GM11168 (cell line): ENCODE data around the gene ERGIC2.
"Not testable (repeated sequence)": the region's sequence is repeated elsewhere in the genome, so short reads cannot be mapped to it uniquely, and the experiment has no call there.

Experiments used
- in situ Hi-C: fragments of 300-500 bp; cut with MboI; formaldehyde crosslinking; loops from one replicate; pipeline ENCODE4 v1.12.0; 2022; ENCODE audit warnings: low sequenced_read_pairs; ENCODE audit not compliant: unreplicated experiment

The ERGIC2 gene

DNA sequence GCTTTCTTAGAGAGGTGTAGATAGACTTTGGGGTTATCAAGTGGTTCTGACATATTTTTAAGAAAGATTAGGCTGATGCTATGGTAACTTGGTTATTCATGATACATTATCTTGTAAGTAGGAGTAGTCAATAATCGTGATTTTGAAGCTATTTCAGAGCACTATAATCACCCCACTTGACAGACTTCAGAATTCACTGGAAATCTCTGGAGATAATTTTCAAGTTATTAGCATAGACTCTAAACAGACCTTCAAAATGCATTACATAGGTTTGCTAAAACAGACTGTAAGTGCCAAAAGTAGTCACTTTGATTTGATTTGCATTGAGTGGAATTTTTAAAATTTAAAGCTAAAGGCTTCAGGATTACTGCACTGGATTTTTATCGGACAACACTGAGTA lies 74.3 kb downstream of the ERGIC2 start:
- in situ Hi-C loops: no loop called here

DNA sequence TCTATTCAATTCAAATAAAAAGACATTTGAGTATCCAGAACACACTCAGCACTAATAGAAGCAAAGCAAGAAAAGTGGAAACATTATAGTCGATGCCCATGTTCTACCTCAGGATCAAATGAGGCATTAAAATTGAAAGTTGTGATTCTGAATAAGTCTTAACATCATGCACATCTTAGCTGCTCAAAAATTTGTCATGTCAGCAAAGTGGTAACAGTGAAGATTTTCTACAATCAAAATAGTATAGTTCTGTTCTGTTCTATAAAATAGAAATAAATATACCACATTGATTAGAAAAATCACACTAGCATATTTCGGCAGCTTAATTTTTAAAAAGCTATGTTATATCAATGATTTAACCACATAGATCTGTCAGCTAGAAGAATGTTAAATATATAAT lies 74.7 kb downstream of the ERGIC2 start:
- in situ Hi-C loops: no loop called here

DNA sequence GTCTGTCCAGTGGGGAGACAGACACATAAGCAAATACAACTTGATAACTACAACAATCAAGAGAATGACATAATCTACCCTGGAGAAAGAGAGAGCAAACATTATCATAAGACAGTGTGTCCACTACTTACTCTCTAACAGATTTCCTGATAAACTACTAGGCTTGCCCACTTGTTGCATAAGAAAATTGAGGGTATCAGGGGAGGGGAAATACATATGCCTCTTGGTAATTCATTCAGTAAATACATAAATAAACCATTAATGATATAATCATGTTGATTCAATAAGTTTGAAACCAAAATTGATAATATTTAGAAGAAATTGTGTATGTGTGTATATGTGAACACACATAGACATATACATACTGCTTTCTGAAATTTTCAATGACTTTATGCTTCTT lies 76.6 kb downstream of the ERGIC2 start:
- in situ Hi-C loops: no loop called here

DNA sequence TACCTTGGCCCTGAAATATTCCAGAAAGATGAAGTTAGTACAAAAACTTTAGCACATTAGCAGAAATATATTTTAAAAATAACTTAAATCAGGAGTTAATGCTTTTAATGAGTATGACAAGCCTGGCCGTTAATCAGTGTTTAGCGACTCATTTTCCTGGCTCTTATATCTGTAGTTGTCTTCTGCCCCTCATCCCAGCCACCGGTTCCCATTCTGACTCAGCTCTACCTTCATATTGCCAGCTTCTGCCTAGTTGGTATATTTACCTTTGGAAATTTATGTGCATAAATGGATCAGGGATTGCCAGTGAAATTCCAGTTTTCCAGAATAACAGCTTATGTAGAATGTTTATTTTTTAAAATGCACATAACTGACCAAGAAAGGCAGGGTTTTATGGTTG lies 79.9 kb downstream of the ERGIC2 start:
- in situ Hi-C loops: no loop called here

DNA sequence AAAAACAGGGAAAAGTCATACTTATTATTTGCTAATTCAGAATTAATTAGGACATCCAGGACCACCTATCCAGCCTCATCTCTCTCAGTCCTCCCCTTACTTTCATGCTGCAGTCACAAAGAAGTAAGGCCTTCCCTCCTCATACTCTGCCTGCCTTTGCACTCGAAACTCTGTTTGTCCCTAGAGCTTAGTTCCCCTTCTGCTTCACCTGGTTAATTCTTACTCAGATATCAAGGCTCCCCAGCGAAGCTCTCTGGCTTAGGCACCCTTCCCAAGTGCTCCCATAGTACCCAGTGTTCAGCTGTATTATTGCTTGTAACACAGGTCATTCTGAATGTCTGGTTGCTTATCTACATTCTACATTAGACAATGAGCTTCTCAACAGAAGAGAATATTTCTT lies 81.3 kb downstream of the ERGIC2 start:
- in situ Hi-C loops: no loop called here

DNA sequence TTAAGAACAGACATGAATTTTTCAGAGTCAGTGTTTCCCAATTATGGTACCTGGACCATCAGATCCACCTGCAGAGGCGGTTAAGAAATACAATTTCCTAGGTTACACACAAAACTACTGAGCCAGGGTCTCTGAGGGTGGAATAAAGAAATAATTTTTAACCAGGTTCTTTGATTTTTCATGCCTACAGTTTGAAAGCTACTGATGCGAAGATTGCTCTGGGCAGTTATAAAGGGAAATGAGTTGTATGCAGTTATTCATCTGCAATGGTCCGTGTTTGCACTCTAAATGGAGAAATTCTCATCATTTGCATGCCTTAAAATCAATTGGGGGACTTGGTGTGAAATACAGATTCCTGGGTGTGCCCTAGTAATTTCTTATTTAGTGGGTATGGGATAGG lies 89.7 kb downstream of the ERGIC2 start:
- in situ Hi-C loops: no loop called here

DNA sequence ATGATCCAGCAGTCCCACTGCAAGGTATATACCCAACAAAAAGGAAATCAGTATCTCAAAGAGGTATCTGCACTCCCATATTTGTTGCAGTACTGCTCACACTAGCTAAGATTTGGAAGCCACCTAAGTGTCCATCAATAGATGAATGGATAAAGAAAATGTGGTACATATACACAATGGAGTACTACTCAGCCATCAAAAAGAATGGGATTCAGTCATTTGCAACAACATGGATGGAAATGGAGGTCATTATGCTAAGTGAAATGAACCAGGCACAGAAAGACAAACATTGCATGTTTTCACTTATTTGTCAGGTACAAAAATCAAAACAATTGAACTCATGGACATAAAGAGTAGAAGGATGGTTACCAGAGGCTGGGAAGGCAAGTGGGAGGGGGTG lies 90.5 kb downstream of the ERGIC2 start:
- in situ Hi-C loops: not testable (repeated sequence)

DNA sequence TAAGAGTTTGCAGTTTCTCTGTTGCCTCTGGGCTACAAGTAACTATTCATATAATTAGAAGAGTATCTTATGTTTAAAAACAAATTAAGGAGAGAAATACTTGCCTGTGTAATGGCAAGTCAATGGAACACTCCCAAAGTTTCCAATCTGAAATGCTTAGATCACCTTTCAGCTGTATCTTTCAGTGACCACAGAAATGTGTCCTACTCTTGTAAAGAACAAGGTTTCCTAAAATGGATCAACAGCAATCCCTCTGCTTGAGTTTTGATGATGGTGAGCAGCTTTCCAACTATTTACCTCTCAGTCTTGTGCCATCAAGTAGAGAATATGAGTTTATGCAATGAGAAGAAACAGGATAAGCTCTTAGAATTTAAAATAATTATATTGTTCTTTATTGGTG lies 92.9 kb downstream of the ERGIC2 start:
- in situ Hi-C loops: no loop called here

DNA sequence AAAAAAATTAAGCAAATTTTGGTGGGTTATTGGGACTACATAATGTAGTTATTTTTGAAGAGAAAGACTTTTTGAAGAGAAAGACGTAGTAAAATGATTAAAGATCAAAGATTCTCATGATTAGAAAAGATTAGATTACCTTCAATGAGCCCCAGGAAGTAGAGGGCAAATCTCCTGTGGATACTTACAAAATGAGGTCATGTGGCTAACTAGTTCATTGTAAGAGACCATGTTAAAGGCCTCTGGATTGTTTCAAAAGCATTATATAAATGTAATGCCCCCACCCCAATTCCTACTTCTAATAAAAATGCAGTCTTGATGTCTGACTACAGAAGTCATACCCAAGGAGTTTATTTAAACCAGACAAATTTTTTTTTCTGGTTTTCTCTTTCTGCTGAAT lies 93.3 kb downstream of the ERGIC2 start:
- in situ Hi-C loops: no loop called here
